H1 (cell line): ENCODE data around the gene CDPF1. TPM values are rescaled to one million over a fixed set of nuclear protein-coding genes. Genes with fewer than 3 reads are reported as not detected.

Experiments
- CTCF ChIA-PET: fragments of 300-600 bp; sonication (Branson Sonifier 250); formaldehyde crosslinking; loops from one replicate; lab custom pipeline; 2021; ENCODE audit not compliant: partially characterized antibody; lab: Charles Lee
- POLR2A ChIA-PET: fragments of 300-600 bp; sonication (Branson Sonifier 250); formaldehyde crosslinking; loops from one replicate; lab custom pipeline; 2021; ENCODE audit warnings: inconsistent platforms; ENCODE audit not compliant: partially characterized antibody; lab: Charles Lee
- DNase-seq, 2 experiments: peaks; one replicate each; pipeline versions ENCODE4 v3.0.0 to v3.0.0-alpha.2; 2010 to 2022; ENCODE audit warnings: low spot score in 2 of 2, low read depth in 1 of 2, mixed read lengths in 1 of 2
- FAIRE-seq: peaks from 2 replicates; lab custom pipeline; 2011; peaks lifted over from hg19 to GRCh38; lab: Jason Lieb, UNC
- H2AFZ ChIP-seq: 2 replicates; pipeline ENCODE4 v1.8.1; 2012; ENCODE audit warnings: low read length, inconsistent platforms
- H2AK5ac ChIP-seq: 2 replicates; pipeline ENCODE4 v1.6.1; 2013; ENCODE audit warnings: low read depth, low read length
- H2BK120ac ChIP-seq: replicated peaks from 2 replicates; pipeline ENCODE3; 2013; ENCODE audit warnings: low read depth, low read length, inconsistent platforms
- H2BK12ac ChIP-seq: 2 replicates; pipeline ENCODE4 v1.6.1; 2013; ENCODE audit warnings: low read depth, low read length
- H2BK15ac ChIP-seq: 2 replicates; pipeline ENCODE4 v1.6.1; 2013; ENCODE audit warnings: low read length
- H2BK20ac ChIP-seq: 2 replicates; pipeline ENCODE4 v1.6.1; 2013; ENCODE audit warnings: low read length
- H2BK5ac ChIP-seq: 2 replicates; pipeline ENCODE4 v1.6.1; 2013; ENCODE audit warnings: low read depth, low read length
- H3K14ac ChIP-seq: 2 replicates; pipeline ENCODE4 v1.6.1; 2013; ENCODE audit warnings: inconsistent platforms; ENCODE audit not compliant: insufficient read length
- H3K18ac ChIP-seq: 2 replicates; pipeline ENCODE4 v1.6.1; 2013; ENCODE audit warnings: low read length; ENCODE audit errors: extremely low read depth
- H3K23ac ChIP-seq: 2 replicates; pipeline ENCODE4 v1.6.1; 2013; ENCODE audit warnings: inconsistent platforms; ENCODE audit not compliant: insufficient read length
- H3K23me2 ChIP-seq: 2 replicates; pipeline ENCODE4 v1.6.1; 2013; ENCODE audit warnings: low read depth, low read length
- H3K27ac ChIP-seq: 2 replicates; pipeline ENCODE4 v1.6.1; 2011; ENCODE audit warnings: low read depth, low read length, inconsistent platforms
- H3K27me3 ChIP-seq, 4 experiments: replicated peaks in 1 of 4; 1 replicate in 1 of 4; 2 replicates in 3 of 4; pipeline versions ENCODE4 v1.6.1 to v1.8.1; 2011 to 2013; ENCODE audit warnings: low read length in 3 of 4, mild to moderate bottlenecking in 3 of 4, inconsistent platforms in 2 of 4, mixed read lengths in 2 of 4, moderate library complexity in 1 of 4; ENCODE audit not compliant: control insufficient read depth in 3 of 4, insufficient read depth in 3 of 4; ENCODE audit errors: extremely low read depth in 1 of 4
- H3K36me3 ChIP-seq, 4 experiments: 2 replicates each; pipeline versions ENCODE4 v1.6.1 to v1.8.1; 2011 to 2013; ENCODE audit warnings: mild to moderate bottlenecking in 4 of 4, low read length in 3 of 4, moderate library complexity in 2 of 4, control low read depth in 1 of 4, inconsistent platforms in 1 of 4; ENCODE audit not compliant: insufficient read depth in 4 of 4, control insufficient read depth in 2 of 4
- H3K4ac ChIP-seq: replicated peaks from 2 replicates; pipeline ENCODE3; 2013; ENCODE audit warnings: low read length, low read depth, mixed read lengths, inconsistent platforms; ENCODE audit not compliant: insufficient read length
- H3K4me1 ChIP-seq, 4 experiments: replicated peaks in 1 of 4; 1 replicate in 1 of 4; 2 replicates in 3 of 4; pipeline versions ENCODE4 v1.6.1 to v1.8.1; 2011 to 2013; ENCODE audit warnings: low read length in 3 of 4, inconsistent platforms in 2 of 4, mixed read lengths in 1 of 4; ENCODE audit not compliant: insufficient read depth in 4 of 4, control insufficient read depth in 3 of 4
- H3K4me2 ChIP-seq, 2 experiments: 2 replicates each; pipeline versions ENCODE4 v1.6.1 to v1.8.1; 2011 to 2013; ENCODE audit warnings: low read depth in 2 of 2, low read length in 2 of 2, control low read depth in 1 of 2, inconsistent platforms in 1 of 2, mild to moderate bottlenecking in 1 of 2; ENCODE audit not compliant: insufficient read depth in 1 of 2
- H3K4me3 ChIP-seq, 4 experiments: fragments of 200-600, 300-600 bp in 1 of 4; sonication (generic), shearing (Covaris generic), sonication (Bioruptor Twin) in 1 of 4; 2 replicates each; pipeline versions ENCODE4 v1.5.1 to v1.8.1; 2011 to 2016; ENCODE audit warnings: low read length in 4 of 4, low read depth in 3 of 4, control low read depth in 2 of 4, inconsistent platforms in 2 of 4, mild to moderate bottlenecking in 2 of 4, mixed read lengths in 1 of 4, moderate library complexity in 1 of 4; ENCODE audit not compliant: insufficient read depth in 2 of 4; ENCODE audit errors: extremely low read depth in 1 of 4
- H3K56ac ChIP-seq: replicated peaks from 2 replicates; pipeline ENCODE3; 2013; ENCODE audit warnings: low read depth, mild to moderate bottlenecking, mixed read lengths, low read length, inconsistent platforms; ENCODE audit not compliant: insufficient read length
- H3K79me1 ChIP-seq: 2 replicates; pipeline ENCODE4 v1.6.1; 2013; ENCODE audit warnings: low read depth, low read length, control low read depth
- H3K79me2 ChIP-seq, 2 experiments: 2 replicates each; pipeline versions ENCODE4 v1.6.1 to v1.8.1; 2012 to 2013; ENCODE audit warnings: low read length in 2 of 2, mild to moderate bottlenecking in 2 of 2, inconsistent platforms in 1 of 2; ENCODE audit not compliant: insufficient read depth in 2 of 2, control insufficient read depth in 1 of 2
- H3K9ac ChIP-seq, 4 experiments: replicated peaks in 1 of 4; 1 replicate in 1 of 4; 2 replicates in 3 of 4; pipeline versions ENCODE4 v1.6.1 to v1.8.1; 2011 to 2013; ENCODE audit warnings: low read depth in 3 of 4, low read length in 3 of 4, control low read depth in 2 of 4, mild to moderate bottlenecking in 2 of 4, moderate library complexity in 2 of 4, inconsistent platforms in 1 of 4; ENCODE audit errors: extremely low read depth in 1 of 4
- H3K9me3 ChIP-seq, 2 experiments: 2 replicates each; pipeline versions ENCODE4 v1.6.1 to v1.8.1; 2012 to 2013; ENCODE audit warnings: mild to moderate bottlenecking in 2 of 2, moderate library complexity in 2 of 2, control low read depth in 1 of 2, inconsistent platforms in 1 of 2, low read depth in 1 of 2, low read length in 1 of 2, mixed read lengths in 1 of 2; ENCODE audit not compliant: insufficient read depth in 2 of 2
- H4K20me1 ChIP-seq, 2 experiments: replicated peaks in 1 of 2; 2 replicates each; pipeline versions ENCODE3 to v1.8.1; 2011 to 2013; ENCODE audit warnings: inconsistent platforms in 2 of 2, low read length in 2 of 2, mild to moderate bottlenecking in 1 of 2; ENCODE audit not compliant: insufficient read depth in 2 of 2, control insufficient read depth in 1 of 2
- H4K5ac ChIP-seq: 2 replicates; pipeline ENCODE4 v1.6.1; 2013; ENCODE audit warnings: low read length, low read depth, mixed read lengths, inconsistent platforms; ENCODE audit not compliant: insufficient read length
- H4K8ac ChIP-seq: 2 replicates; pipeline ENCODE4 v1.8.0; 2013; ENCODE audit warnings: mild to moderate bottlenecking, moderate library complexity, low read length, inconsistent platforms; ENCODE audit not compliant: insufficient read depth; ENCODE audit errors: extremely low read depth
- H4K91ac ChIP-seq: replicated peaks from 2 replicates; pipeline ENCODE3; 2013; ENCODE audit warnings: low read length, mixed read lengths, inconsistent platforms; ENCODE audit not compliant: insufficient read length
- ASH2L ChIP-seq: fragments of 200-600, 300-600 bp; sonication (generic); IDR thresholded peaks from one replicate; pipeline ENCODE4 v1.7.1; 2017; ENCODE audit warnings: low read length
- BACH1 ChIP-seq: IDR thresholded peaks from 2 replicates; pipeline ENCODE4 v1.6.1; 2012; ENCODE audit warnings: low read length, improper control_type of control experiment
- CBX5 ChIP-seq: fragments of 300-800, 300-1000 bp; sonication (generic); IDR thresholded peaks from 2 replicates; pipeline ENCODE4 v1.7.1; 2016; ENCODE audit warnings: antibody characterized with exemption, low read length, low read depth
- CREB1 ChIP-seq: IDR thresholded peaks from 2 replicates; pipeline ENCODE4 v1.6.1; 2012; ENCODE audit warnings: inconsistent platforms
- EP300 ChIP-seq, 2 experiments: IDR thresholded peaks; 1 replicate in 1 of 2; 2 replicates in 1 of 2; pipeline ENCODE4 v1.6.1; 2011 to 2012; ENCODE audit warnings: low read depth in 2 of 2, low read length in 2 of 2, mild to moderate bottlenecking in 2 of 2, borderline replicate concordance in 1 of 2, inconsistent platforms in 1 of 2, moderate library complexity in 1 of 2
- EZH2 ChIP-seq: fragments of 200-600 bp; sonication (generic); IDR thresholded peaks from 2 replicates; pipeline ENCODE4 v1.7.1; 2012; ENCODE audit warnings: low read depth, mild to moderate bottlenecking, moderate library complexity, low read length, inconsistent platforms; ENCODE audit not compliant: severe bottlenecking
- GABPA ChIP-seq: IDR thresholded peaks from 2 replicates; pipeline ENCODE4 v1.6.1; 2011; ENCODE audit warnings: mild to moderate bottlenecking, low read length, moderate library complexity, borderline replicate concordance; ENCODE audit not compliant: insufficient read depth
- SP1 ChIP-seq: IDR thresholded peaks from 2 replicates; pipeline ENCODE4 v1.6.1; 2011; ENCODE audit warnings: low read depth, low read length
- SUZ12 ChIP-seq: fragments of 200-600 bp; sonication (generic); IDR thresholded peaks from 2 replicates; pipeline ENCODE4 v1.6.1; 2012; ENCODE audit warnings: mild to moderate bottlenecking, inconsistent platforms, low read length, moderate library complexity, mixed read lengths
- YY1 ChIP-seq: IDR thresholded peaks from 2 replicates; pipeline ENCODE4 v1.6.1; 2011; ENCODE audit warnings: low read depth, mild to moderate bottlenecking, low read length
- WGBS, 2 experiments: shearing (Covaris generic) in 1 of 2; methylation state at CpG; one replicate each; pipeline versions ENCODE4 v1.1.6 to v1.1.7; 2013 to 2015; ENCODE audit warnings: low lambda C conversion rate in 2 of 2, mixed read lengths in 2 of 2, inconsistent platforms in 1 of 2, low coverage in 1 of 2, missing lambda C conversion rate in 1 of 2; ENCODE audit not compliant: insufficient replicate concordance in 2 of 2, insufficient coverage in 1 of 2, insufficient read length in 1 of 2; ENCODE audit errors: extremely low coverage in 1 of 2, missing lambda C conversion rate in 1 of 2; 5-methylcytosine and 5-hydroxymethylcytosine counted together
- polyA plus RNA-seq, 7 experiments: library from polyadenylated mRNA; depleted of rRNA in 3 of 7; stranded (reverse) in 5 of 7; unstranded in 2 of 7; fragments of >200 nt in 5 of 7; fragments of 200-250 nt in 2 of 7; gene quantifications; 1 replicate in 5 of 7; 2 replicates in 1 of 7; 4 replicates in 1 of 7; pipeline versions ENCODE4 v1.2.1 to v1.2.3, GENCODE V29; 2011 to 2013; ENCODE audit warnings: missing spikeins in 2 of 7, mixed read lengths in 2 of 7
- total RNA-seq: library from RNA; stranded (reverse); fragmentation: NEBNext Ultra II Directional; extraction: Animal tissue kit (Norgen Biotek cat#: 25700); gene quantifications from 2 replicates; pipeline ENCODE4 v1.2.1, GENCODE V29; 2021
- TF ChIP-seq, protein P1 (sequence below): IDR thresholded peaks from 2 replicates; pipeline ENCODE4 v1.6.1; 2012; ENCODE audit warnings: low read length, inconsistent platforms

CDPF1 gene
- total and polyA plus RNA-seq, 2 of the 8 experiments (the other 6 are each of a cell fraction or from before 2014, with no cell fraction given), result 9.7 to 13.7 TPM

DNA sequence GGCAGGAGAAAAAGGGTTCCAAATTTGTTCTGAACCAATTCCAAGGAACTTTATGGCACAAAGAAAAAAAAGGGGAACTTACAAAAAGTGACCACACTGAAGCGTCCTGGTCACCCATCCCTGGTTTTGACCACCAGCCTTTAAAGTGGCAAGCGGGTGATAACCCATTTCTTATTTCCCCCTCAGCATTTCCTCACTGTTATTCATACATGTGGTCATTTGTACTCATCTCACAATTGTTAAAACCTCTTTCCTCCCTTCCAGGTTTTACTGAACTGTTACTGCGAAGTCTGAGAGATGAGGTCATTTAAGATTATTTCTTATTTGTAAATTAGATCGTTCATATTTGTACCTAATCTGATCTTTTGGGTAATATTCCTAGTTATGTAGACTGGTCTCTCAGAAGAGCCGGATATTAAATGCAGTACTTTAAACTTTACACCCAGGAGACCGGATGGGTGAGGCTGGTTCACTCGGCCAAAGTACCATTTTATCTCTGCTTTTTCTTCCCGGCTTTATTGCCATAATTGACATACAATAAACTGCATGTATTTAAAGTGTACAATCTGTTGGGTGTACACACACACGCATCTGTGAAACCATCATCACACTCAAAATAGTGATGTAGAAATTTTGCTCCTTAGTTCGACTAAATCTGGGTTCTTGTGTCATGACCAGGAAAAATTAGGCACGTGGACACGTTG lies 47.0 kb downstream of the CDPF1 start:
- Histone ChIP-seq H2AFZ (no peak overlapping the region), H3K27ac (no peak overlapping the region; the same call in 1 of the 2 replicates), H4K8ac (no peak overlapping the region), H2BK120ac (no peak overlapping the region), H3K79me1 (no peaks in the 10 kb centered on the region), H3K18ac (no peak overlapping the region), H3K36me3 (peaks cover 0 to 3% (median 0%) of the 10 kb centered on the region in 4 experiments; a peak in 1 of 8 replicates), H2BK15ac (no peak overlapping the region), H2BK12ac (no peak overlapping the region), H2AK5ac (no peak overlapping the region), H3K14ac (no peak overlapping the region), H3K23me2 (no peaks in the 10 kb centered on the region), H2BK20ac (no peak overlapping the region), H3K4me2 (no peak overlapping the region), H3K4ac (no peak overlapping the region), H4K20me1 (no peaks in the 10 kb centered on the region), H3K27me3 (no peaks in the 10 kb centered on the region), H3K4me1 (peaks cover 0 to 6% (median 3%) of the 10 kb centered on the region in 4 experiments; a peak in 3 of 7 replicates), H4K91ac (no peak overlapping the region), H4K5ac (no peak overlapping the region), H3K56ac (no peak overlapping the region), H3K9ac (no peak overlapping the region), H3K79me2 (no peaks in the 10 kb centered on the region), H3K23ac (no peak overlapping the region), H2BK5ac (no peak overlapping the region), H3K9me3 (no peaks in the 10 kb centered on the region), H3K4me3 (no peak overlapping the region)
- FAIRE-seq (no peak), DNase-seq (no peak)
- 93% methylated on average over 12 of the region's 12 CpGs; no CpG with 5 or more reads in 1 of the 2 experiments for WGBS, 2 experiments
- CTCF ChIA-PET, result interaction anchor here (0.7 kb wide), 1 partner anchor 450 kb away, joined by 3 read pairs; no protein-coding TSS in a partner anchor
- POLR2A ChIA-PET, result no interaction called here
- TF ChIP-seq EP300 (IDR thresholded peaks at IDR 0.05; ENCODE audit: borderline replicate concordance in 1 of 2, low read depth in 2 of 2, low read length in 2 of 2), result no peak
- TF ChIP-seq, protein P1, sequence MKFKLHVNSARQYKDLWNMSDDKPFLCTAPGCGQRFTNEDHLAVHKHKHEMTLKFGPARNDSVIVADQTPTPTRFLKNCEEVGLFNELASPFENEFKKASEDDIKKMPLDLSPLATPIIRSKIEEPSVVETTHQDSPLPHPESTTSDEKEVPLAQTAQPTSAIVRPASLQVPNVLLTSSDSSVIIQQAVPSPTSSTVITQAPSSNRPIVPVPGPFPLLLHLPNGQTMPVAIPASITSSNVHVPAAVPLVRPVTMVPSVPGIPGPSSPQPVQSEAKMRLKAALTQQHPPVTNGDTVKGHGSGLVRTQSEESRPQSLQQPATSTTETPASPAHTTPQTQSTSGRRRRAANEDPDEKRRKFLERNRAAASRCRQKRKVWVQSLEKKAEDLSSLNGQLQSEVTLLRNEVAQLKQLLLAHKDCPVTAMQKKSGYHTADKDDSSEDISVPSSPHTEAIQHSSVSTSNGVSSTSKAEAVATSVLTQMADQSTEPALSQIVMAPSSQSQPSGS, result no peak
- no peak for TF ChIP-seq CBX5
- TF ChIP-seq SUZ12, result no peak
- TF ChIP-seq YY1, result no peak
- no peak for TF ChIP-seq ASH2L
- no peak for TF ChIP-seq GABPA
- no peak for TF ChIP-seq SP1
- TF ChIP-seq CREB1, result no peak
- no peak for TF ChIP-seq BACH1
- TF ChIP-seq EZH2, result no peak
